ENCODE data around the gene DNAAF1. TPM values are rescaled to one million over a fixed set of nuclear protein-coding genes. Genes with fewer than 3 reads are reported as not detected.

DNAAF1 gene
- total RNA-seq, 4 donors from 2014 or later, result not detected

GRCh38 chr16:84205976-84206691, 61.0 kb downstream of the DNAAF1 start:
- no peak for DNase-seq
- no peak overlapping the region for H3K27ac ChIP-seq
- H3K9me3 ChIP-seq, result no peaks in the 10 kb centered on the region
- no peaks in the 10 kb centered on the region for H3K27me3 ChIP-seq
- no peaks in the 10 kb centered on the region for H3K36me3 ChIP-seq
- H3K4me3 ChIP-seq, result no peak overlapping the region
- TF ChIP-seq POLR2A (IDR thresholded peaks at IDR 0.05) (no peak), CTCF (IDR thresholded peaks at IDR 0.05) (no peak)
- H3K4me1 ChIP-seq, result no peaks in the 10 kb centered on the region

- TF ChIP-seq CTCF (IDR thresholded peaks at IDR 0.05) (no peak), POLR2A (IDR thresholded peaks at IDR 0.05) (no peak)
- Histone ChIP-seq H3K36me3 (no peaks in the 10 kb centered on the region), H3K4me1 (no peaks in the 10 kb centered on the region), H3K27me3 (no peaks in the 10 kb centered on the region), H3K4me3 (no peak overlapping the region), H3K9me3 (no peaks in the 10 kb centered on the region), H3K27ac (no peak overlapping the region)
- DNase-seq, result no peak
These were observed 62.1 kb downstream of the DNAAF1 start for GRCh38 chr16:84207251-84207650.

- Histone ChIP-seq H3K27ac (no peak overlapping the region), H3K9me3 (no peaks in the 10 kb centered on the region), H3K36me3 (no peaks in the 10 kb centered on the region), H3K4me3 (no peak overlapping the region), H3K27me3 (no peaks in the 10 kb centered on the region), H3K4me1 (no peaks in the 10 kb centered on the region)
- TF ChIP-seq POLR2A (IDR thresholded peaks at IDR 0.05) (no peak), CTCF (IDR thresholded peaks at IDR 0.05) (no peak)
- no peak for DNase-seq
These were observed 62.8 kb downstream of the DNAAF1 start for GRCh38 chr16:84207879-84208278.

- Histone ChIP-seq H3K4me3 (no peak overlapping the region), H3K27me3 (no peaks in the 10 kb centered on the region), H3K9me3 (no peaks in the 10 kb centered on the region), H3K4me1 (no peaks in the 10 kb centered on the region), H3K36me3 (no peaks in the 10 kb centered on the region), H3K27ac (no peak overlapping the region)
- no peak for DNase-seq
- TF ChIP-seq CTCF (IDR thresholded peaks at IDR 0.05), result no peak
- TF ChIP-seq POLR2A (IDR thresholded peaks at IDR 0.05), result no peak
These were observed 64.9 kb downstream of the DNAAF1 start for GRCh38 chr16:84209989-84210388.

- Histone ChIP-seq H3K27ac (no peak overlapping the region), H3K9me3 (no peaks in the 10 kb centered on the region), H3K27me3 (no peaks in the 10 kb centered on the region), H3K4me3 (no peak overlapping the region), H3K4me1 (no peaks in the 10 kb centered on the region), H3K36me3 (no peaks in the 10 kb centered on the region)
- TF ChIP-seq CTCF (IDR thresholded peaks at IDR 0.05) (no peak), POLR2A (IDR thresholded peaks at IDR 0.05) (no peak)
- no peak for DNase-seq
These were observed 67.0 kb downstream of the DNAAF1 start for GRCh38 chr16:84212154-84212553.

GRCh38 chr16:84212631-84213030, 67.5 kb downstream of the DNAAF1 start:
- no peaks in the 10 kb centered on the region for H3K4me1 ChIP-seq
- H3K9me3 ChIP-seq, result no peaks in the 10 kb centered on the region
- no peak overlapping the region for H3K27ac ChIP-seq
- no peak overlapping the region for H3K4me3 ChIP-seq
- TF ChIP-seq POLR2A (IDR thresholded peaks at IDR 0.05) (no peak), CTCF (IDR thresholded peaks at IDR 0.05) (no peak)
- no peaks in the 10 kb centered on the region for H3K27me3 ChIP-seq
- H3K36me3 ChIP-seq, result no peaks in the 10 kb centered on the region
- DNase-seq, result no peak
